Measurements from ENCODE around the gene RAX2. TPM values are rescaled to one million over a fixed set of nuclear protein-coding genes. Genes with fewer than 3 reads are reported as not detected.

The RAX2 gene
- total and polyA plus RNA-seq, 2 experiments from 2014 or later: not detected

- DNase-seq: no peak
- no peaks in the 10 kb centered on the region for H3K4me1 ChIP-seq (ENCODE audit: insufficient read depth)
- H3K27me3 ChIP-seq (replicated peaks; ENCODE audit: insufficient read depth): peaks cover 13% of the 10 kb centered on the region
- H3K27ac ChIP-seq: no peak overlapping the region
- H3K36me3 ChIP-seq (ENCODE audit: low read depth): no peaks in the 10 kb centered on the region
- H3K4me3 ChIP-seq: no peak overlapping the region
- no peaks in the 10 kb centered on the region for H3K79me2 ChIP-seq (ENCODE audit: insufficient read depth)
- in situ Hi-C loops (cut with MboI): no loop called here
- H4K20me1 ChIP-seq (ENCODE audit: insufficient read depth): no peaks in the 10 kb centered on the region
- no peaks in the 10 kb centered on the region for H3K9me2 ChIP-seq (ENCODE audit: insufficient read depth)
- no peak overlapping the region for H3K4me2 ChIP-seq (ENCODE audit: unreplicated experiment)
- no peak overlapping the region for H3K9ac ChIP-seq
- no peaks in the 10 kb centered on the region for H3K9me3 ChIP-seq (ENCODE audit: low read depth)
- no peaks in the 10 kb centered on the region for H3F3A ChIP-seq (ENCODE audit: insufficient read depth)
- no peak overlapping the region for H2AFZ ChIP-seq
- TF ChIP-seq EZH2phosphoT487 (IDR thresholded peaks at IDR 0.05; ENCODE audit: insufficient read depth, low read depth) (no peak), EZH2 (IDR thresholded peaks at IDR 0.05; ENCODE audit: insufficient read depth, poor library complexity, severe bottlenecking) (no peak)
- 4 to 6% methylated on average over 34 to 36 of the region's 47 CpGs for WGBS, 2 experiments (ENCODE audit: low coverage in 1 of 2, low lambda C conversion rate in 2 of 2, missing lambda C conversion rate in 2 of 2)
Measured at GRCh38 chr19:3785451-3785937, 13.5 kb upstream of the RAX2 start.

DNA sequence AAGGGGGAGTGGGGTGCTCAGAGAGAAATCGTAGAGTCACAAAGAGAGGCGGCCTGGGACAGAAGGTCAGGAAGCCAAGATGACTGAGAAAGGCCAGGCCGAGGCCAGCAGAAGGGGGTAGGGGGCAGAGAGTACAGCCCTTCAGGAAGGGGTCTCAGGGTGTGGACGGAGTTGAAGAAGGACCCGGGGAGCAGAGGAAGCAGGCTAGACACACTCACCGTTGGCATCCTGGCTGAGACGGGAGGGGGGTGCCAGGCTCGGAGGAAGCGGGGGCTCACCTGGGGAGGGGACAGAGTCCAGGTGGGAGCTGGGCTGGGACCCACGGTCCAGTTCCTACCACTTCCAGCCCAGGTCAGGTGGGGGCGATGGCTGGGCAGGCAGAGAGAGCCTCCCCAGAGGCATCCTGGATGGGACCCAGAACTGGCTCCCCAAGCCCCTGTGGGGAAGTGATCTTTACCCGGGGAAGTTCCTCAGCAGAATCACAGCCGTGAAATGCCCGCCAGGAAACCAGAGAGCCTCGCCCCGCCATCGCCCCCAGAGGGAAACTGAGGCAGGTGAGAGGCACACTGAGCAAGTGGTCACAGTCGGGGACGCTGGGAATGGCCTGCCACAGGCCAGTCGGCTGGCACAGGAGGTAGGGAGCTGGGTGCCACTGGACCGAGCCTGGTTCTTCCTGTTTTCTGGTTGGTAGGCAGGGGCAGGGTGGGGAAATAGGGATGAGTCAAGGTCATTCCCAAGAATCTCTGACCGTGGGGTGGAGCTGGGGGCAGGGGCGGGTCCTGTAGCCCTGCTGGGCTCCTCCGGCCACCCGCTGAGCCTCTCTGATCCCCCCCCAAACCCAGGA, 12.8 kb upstream of the RAX2 start:
- no peak overlapping the region for H3K4me2 ChIP-seq (ENCODE audit: unreplicated experiment)
- TF ChIP-seq EZH2 (IDR thresholded peaks at IDR 0.05; ENCODE audit: insufficient read depth, poor library complexity, severe bottlenecking): no peak
- no peaks in the 10 kb centered on the region for H3K36me3 ChIP-seq (ENCODE audit: low read depth)
- H3F3A ChIP-seq (ENCODE audit: insufficient read depth): no peaks in the 10 kb centered on the region
- H3K27ac ChIP-seq: no peak overlapping the region
- no peak overlapping the region for H3K4me3 ChIP-seq
- DNase-seq: peak; percentile 33
- 20 to 23% methylated on average over 17 to 24 of the region's 25 CpGs for WGBS, 2 experiments (ENCODE audit: low coverage in 1 of 2, low lambda C conversion rate in 2 of 2, missing lambda C conversion rate in 2 of 2)
- H3K4me1 ChIP-seq (ENCODE audit: insufficient read depth): no peaks in the 10 kb centered on the region
- no peak overlapping the region for H2AFZ ChIP-seq
- H3K9me2 ChIP-seq (ENCODE audit: insufficient read depth): no peaks in the 10 kb centered on the region
- H3K79me2 ChIP-seq (ENCODE audit: insufficient read depth): no peaks in the 10 kb centered on the region
- peaks cover 12% of the 10 kb centered on the region for H3K27me3 ChIP-seq (replicated peaks; ENCODE audit: insufficient read depth)
- in situ Hi-C loops (cut with MboI): no loop called here
- H4K20me1 ChIP-seq (ENCODE audit: insufficient read depth): no peaks in the 10 kb centered on the region
- no peak overlapping the region for H3K9ac ChIP-seq
- no peaks in the 10 kb centered on the region for H3K9me3 ChIP-seq (ENCODE audit: low read depth)

GRCh38 chr19:3783660-3784584, 11.9 kb upstream of the RAX2 start:
- no peak overlapping the region for H2AFZ ChIP-seq
- no peaks in the 10 kb centered on the region for H3F3A ChIP-seq (ENCODE audit: insufficient read depth)
- H4K20me1 ChIP-seq (ENCODE audit: insufficient read depth): no peaks in the 10 kb centered on the region
- TF ChIP-seq EZH2 (IDR thresholded peaks at IDR 0.05; ENCODE audit: insufficient read depth, poor library complexity, severe bottlenecking): no peak
- no peak for TF ChIP-seq EZH2phosphoT487 (IDR thresholded peaks at IDR 0.05; ENCODE audit: insufficient read depth, low read depth)
- H3K4me1 ChIP-seq (ENCODE audit: insufficient read depth): no peaks in the 10 kb centered on the region
- in situ Hi-C loops (cut with MboI): no loop called here
- no peak overlapping the region for H3K27ac ChIP-seq
- H3K79me2 ChIP-seq (ENCODE audit: insufficient read depth): no peaks in the 10 kb centered on the region
- DNase-seq: no peak
- 73 to 76% methylated on average over 30 to 49 of the region's 49 CpGs for WGBS, 2 experiments (ENCODE audit: low coverage in 1 of 2, low lambda C conversion rate in 2 of 2, missing lambda C conversion rate in 2 of 2)
- H3K9me3 ChIP-seq (ENCODE audit: low read depth): no peaks in the 10 kb centered on the region
- peaks cover 12% of the 10 kb centered on the region for H3K27me3 ChIP-seq (replicated peaks; ENCODE audit: insufficient read depth)
- no peak overlapping the region for H3K4me2 ChIP-seq (ENCODE audit: unreplicated experiment)
- no peaks in the 10 kb centered on the region for H3K9me2 ChIP-seq (ENCODE audit: insufficient read depth)
- no peak overlapping the region for H3K9ac ChIP-seq
- H3K36me3 ChIP-seq (ENCODE audit: low read depth): no peaks in the 10 kb centered on the region
- no peak overlapping the region for H3K4me3 ChIP-seq

DNA sequence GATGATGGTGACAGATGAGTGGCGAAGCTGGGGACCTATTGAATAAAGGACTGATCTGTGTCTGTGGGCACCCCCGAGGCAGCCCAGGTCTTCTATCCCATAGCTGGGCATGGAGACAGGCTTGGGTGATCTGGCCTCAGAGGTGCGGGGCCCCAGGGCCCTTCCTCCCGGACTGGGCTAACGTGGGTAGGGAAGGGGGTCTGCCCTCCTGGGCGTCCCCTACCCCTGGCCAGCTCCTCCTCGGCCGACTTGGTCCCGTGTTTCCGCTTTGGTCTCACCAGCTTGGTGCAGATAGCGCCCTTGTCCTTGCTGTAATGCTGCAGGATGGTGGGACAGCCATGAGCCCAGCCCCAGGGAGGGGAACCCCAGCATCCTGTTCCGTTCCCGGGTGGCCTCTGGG, 10.9 kb upstream of the RAX2 start:
- Histone ChIP-seq H3F3A (ENCODE audit: insufficient read depth) (no peaks in the 10 kb centered on the region), H2AFZ (no peak overlapping the region), H3K4me2 (ENCODE audit: unreplicated experiment) (no peak overlapping the region), H3K9me2 (ENCODE audit: insufficient read depth) (no peaks in the 10 kb centered on the region), H3K4me1 (ENCODE audit: insufficient read depth) (no peaks in the 10 kb centered on the region), H3K36me3 (ENCODE audit: low read depth) (no peaks in the 10 kb centered on the region), H3K79me2 (ENCODE audit: insufficient read depth) (no peaks in the 10 kb centered on the region), H3K4me3 (no peak overlapping the region), H3K27ac (no peak overlapping the region), H4K20me1 (ENCODE audit: insufficient read depth) (no peaks in the 10 kb centered on the region), H3K9ac (no peak overlapping the region), H3K27me3 (replicated peaks; ENCODE audit: insufficient read depth) (peaks cover 12% of the 10 kb centered on the region), H3K9me3 (ENCODE audit: low read depth) (no peaks in the 10 kb centered on the region)
- DNase-seq: no peak
- no peak for TF ChIP-seq EZH2 (IDR thresholded peaks at IDR 0.05; ENCODE audit: insufficient read depth, poor library complexity, severe bottlenecking)
- no peak for TF ChIP-seq EZH2phosphoT487 (IDR thresholded peaks at IDR 0.05; ENCODE audit: insufficient read depth, low read depth)
- WGBS, 2 experiments (ENCODE audit: low coverage in 1 of 2, low lambda C conversion rate in 2 of 2, missing lambda C conversion rate in 2 of 2): 57 to 65% methylated on average over 13 of the region's 13 CpGs
- in situ Hi-C loops (cut with MboI): no loop called here
